Keratinocyte (primary cell): ENCODE measurements around the gene NALCN. TPM values are rescaled to one million over a fixed set of nuclear protein-coding genes. Genes with fewer than 3 reads are reported as not detected.

Source experiments
- DNase-seq: peaks from one replicate; pipeline ENCODE4 v3.0.0-alpha.2; 2011; ENCODE audit warnings: low read depth, missing footprints, low spot score
- FAIRE-seq: peaks from 2 replicates; lab custom pipeline; 2011; peaks lifted over from hg19 to GRCh38; lab: Jason Lieb, UNC
- H2AFZ ChIP-seq: 2 replicates; pipeline ENCODE4 v1.6.0; 2012; ENCODE audit warnings: low read length, control low read depth, inconsistent platforms; ENCODE audit not compliant: control insufficient read depth
- H3K27ac ChIP-seq: 2 replicates; pipeline ENCODE4 v1.5.1; 2011; ENCODE audit warnings: low read length; ENCODE audit not compliant: control insufficient read depth, insufficient read depth
- H3K27me3 ChIP-seq: 3 replicates; pipeline ENCODE4 v1.6.0; 2011; ENCODE audit warnings: low read length; ENCODE audit not compliant: control insufficient read depth, insufficient read depth; ENCODE audit errors: extremely low read depth
- H3K36me3 ChIP-seq, 2 experiments: 2 replicates in 1 of 2; 3 replicates in 1 of 2; pipeline ENCODE4 v1.5.1; 2011; ENCODE audit warnings: low read length in 2 of 2, mild to moderate bottlenecking in 1 of 2; ENCODE audit not compliant: control insufficient read depth in 2 of 2, insufficient read depth in 2 of 2; ENCODE audit errors: extremely low read depth in 1 of 2
- H3K4me1 ChIP-seq: 3 replicates; pipeline ENCODE4 v1.5.1; 2011; ENCODE audit warnings: low read length; ENCODE audit not compliant: control insufficient read depth, insufficient read depth; ENCODE audit errors: extremely low read depth
- H3K4me2 ChIP-seq: 3 replicates; pipeline ENCODE4 v1.6.0; 2011; ENCODE audit warnings: low read depth, low read length; ENCODE audit not compliant: control insufficient read depth, insufficient read depth; ENCODE audit errors: extremely low read depth
- H3K4me3 ChIP-seq, 3 experiments: fragments of 200-600 bp in 1 of 3; sonication (generic) in 1 of 3; 2 replicates in 2 of 3; 3 replicates in 1 of 3; pipeline ENCODE4 v1.5.1; 2011 to 2016; ENCODE audit warnings: low read length in 3 of 3, mild to moderate bottlenecking in 3 of 3, control low read depth in 2 of 3, inconsistent platforms in 1 of 3, low read depth in 1 of 3, mixed read lengths in 1 of 3, mixed run types in 1 of 3, moderate library complexity in 1 of 3; ENCODE audit not compliant: control insufficient read depth in 2 of 3, insufficient read depth in 2 of 3; ENCODE audit errors: extremely low read depth in 1 of 3
- H3K79me2 ChIP-seq: 2 replicates; pipeline ENCODE4 v1.6.0; 2012; ENCODE audit warnings: low read length; ENCODE audit not compliant: control insufficient read depth, insufficient read depth
- H3K9ac ChIP-seq: 3 replicates; pipeline ENCODE4 v1.6.0; 2011; ENCODE audit warnings: low read length; ENCODE audit not compliant: control insufficient read depth, insufficient read depth; ENCODE audit errors: extremely low read depth
- H3K9me1 ChIP-seq: 3 replicates; pipeline ENCODE4 v1.6.0; 2011; ENCODE audit warnings: low read length; ENCODE audit not compliant: control insufficient read depth, insufficient read depth; ENCODE audit errors: extremely low read depth
- H3K9me3 ChIP-seq: 2 replicates; pipeline ENCODE4 v1.5.1; 2012; ENCODE audit warnings: low read depth, low read length; ENCODE audit not compliant: control insufficient read depth
- H4K20me1 ChIP-seq: 3 replicates; pipeline ENCODE4 v1.6.0; 2011; ENCODE audit warnings: low read length; ENCODE audit not compliant: control insufficient read depth, insufficient read depth; ENCODE audit errors: extremely low read depth
- EZH2 ChIP-seq: IDR thresholded peaks from one replicate; pipeline ENCODE4 v1.6.1; 2012; ENCODE audit warnings: inconsistent platforms, mild to moderate bottlenecking, low read length, moderate library complexity
- dilution Hi-C: fragments of 300-500 bp; cut with MboI; formaldehyde crosslinking; loops from one replicate; pipeline ENCODE4 v1.7.0; 2020; ENCODE audit warnings: low sequenced_read_pairs; ENCODE audit not compliant: extremely low pct_ligation_motif_present
- polyA plus RNA-seq, 5 experiments: library from polyadenylated mRNA; depleted of rRNA in 3 of 5; stranded (reverse) in 3 of 5; stranded (forward) in 1 of 5; unstranded in 1 of 5; fragments of >200 nt; gene quantifications; 1 replicate in 1 of 5; 2 replicates in 3 of 5; 3 replicates in 1 of 5; pipeline versions ENCODE4 v1.2.1 to v1.2.3, GENCODE V29; 2011 to 2012; ENCODE audit warnings: missing spikeins in 2 of 5, low read depth in 1 of 5, low replicate concordance in 1 of 5
- TF ChIP-seq, protein P1 (sequence below), 3 experiments: IDR thresholded peaks in 1 of 3; conservative IDR thresholded peaks in 1 of 3; optimal IDR thresholded peaks in 1 of 3; 2 replicates in 2 of 3; 3 replicates in 1 of 3; pipeline versions ENCODE3 to v1.5.1; 2011; ENCODE audit warnings: low read length in 3 of 3, mild to moderate bottlenecking in 3 of 3, moderate library complexity in 2 of 3, control low read depth in 1 of 3, inconsistent platforms in 1 of 3; ENCODE audit not compliant: insufficient read depth in 2 of 3; ENCODE audit errors: extremely low read depth in 1 of 3

NALCN gene
- polyA plus RNA-seq, 1 donor (not counting 4 experiments of a cell fraction or from before 2014, with no cell fraction given): 0.16 TPM

GRCh38 chr13:101272886-101273285, 143.4 kb downstream of the NALCN start:
- Histone ChIP-seq H3K9me3 (no peaks in the 10 kb centered on the region), H4K20me1 (no peaks in the 10 kb centered on the region), H3K4me1 (no peaks in the 10 kb centered on the region), H3K27ac (no peak overlapping the region), H3K27me3 (no peaks in the 10 kb centered on the region), H3K4me3 (no peak overlapping the region), H3K4me2 (no peak overlapping the region), H3K79me2 (no peaks in the 10 kb centered on the region), H3K9ac (no peak overlapping the region), H3K9me1 (no peaks in the 10 kb centered on the region), H3K36me3 (no peaks in the 10 kb centered on the region), H2AFZ (no peak overlapping the region)
- DNase-seq (no peak), FAIRE-seq (no peak)
- dilution Hi-C loops: no loop called here
- TF ChIP-seq, protein P1, sequence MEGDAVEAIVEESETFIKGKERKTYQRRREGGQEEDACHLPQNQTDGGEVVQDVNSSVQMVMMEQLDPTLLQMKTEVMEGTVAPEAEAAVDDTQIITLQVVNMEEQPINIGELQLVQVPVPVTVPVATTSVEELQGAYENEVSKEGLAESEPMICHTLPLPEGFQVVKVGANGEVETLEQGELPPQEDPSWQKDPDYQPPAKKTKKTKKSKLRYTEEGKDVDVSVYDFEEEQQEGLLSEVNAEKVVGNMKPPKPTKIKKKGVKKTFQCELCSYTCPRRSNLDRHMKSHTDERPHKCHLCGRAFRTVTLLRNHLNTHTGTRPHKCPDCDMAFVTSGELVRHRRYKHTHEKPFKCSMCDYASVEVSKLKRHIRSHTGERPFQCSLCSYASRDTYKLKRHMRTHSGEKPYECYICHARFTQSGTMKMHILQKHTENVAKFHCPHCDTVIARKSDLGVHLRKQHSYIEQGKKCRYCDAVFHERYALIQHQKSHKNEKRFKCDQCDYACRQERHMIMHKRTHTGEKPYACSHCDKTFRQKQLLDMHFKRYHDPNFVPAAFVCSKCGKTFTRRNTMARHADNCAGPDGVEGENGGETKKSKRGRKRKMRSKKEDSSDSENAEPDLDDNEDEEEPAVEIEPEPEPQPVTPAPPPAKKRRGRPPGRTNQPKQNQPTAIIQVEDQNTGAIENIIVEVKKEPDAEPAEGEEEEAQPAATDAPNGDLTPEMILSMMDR (optimal IDR thresholded peaks at IDR 0.05 in 1 of 3, IDR thresholded peaks at IDR 0.05 in 1 of 3, conservative IDR thresholded peaks at IDR 0.05 in 1 of 3; ENCODE audit: extremely low read depth in 1 of 3, insufficient read depth in 2 of 3, low read length in 3 of 3): no peak
- no peak for TF ChIP-seq EZH2

GRCh38 chr13:101271681-101272245, 144.5 kb downstream of the NALCN start:
- Histone ChIP-seq H3K27ac (no peak overlapping the region), H3K9ac (no peak overlapping the region), H3K36me3 (no peaks in the 10 kb centered on the region), H3K4me2 (no peak overlapping the region), H3K79me2 (no peaks in the 10 kb centered on the region), H3K9me3 (no peaks in the 10 kb centered on the region), H3K9me1 (no peaks in the 10 kb centered on the region), H3K4me3 (no peak overlapping the region), H2AFZ (no peak overlapping the region), H4K20me1 (no peaks in the 10 kb centered on the region), H3K4me1 (no peaks in the 10 kb centered on the region), H3K27me3 (no peaks in the 10 kb centered on the region)
- TF ChIP-seq, protein P1 (optimal IDR thresholded peaks at IDR 0.05 in 1 of 3, IDR thresholded peaks at IDR 0.05 in 1 of 3, conservative IDR thresholded peaks at IDR 0.05 in 1 of 3; ENCODE audit: extremely low read depth in 1 of 3, insufficient read depth in 2 of 3, low read length in 3 of 3): no peak
- no peak for TF ChIP-seq EZH2
- DNase-seq (no peak), FAIRE-seq (no peak)
- dilution Hi-C loops: no loop called here
